Lower lobe of right lung (tissue), 2 donors: Measurements from ENCODE around the gene FSIP2. TPM values are rescaled to one million over a fixed set of nuclear protein-coding genes. Genes with fewer than 3 reads are reported as not detected.

Experiments used
- ATAC-seq, 2 donors: fragments of 200-7000 bp; cut with Tn5 transposase; one replicate each; pipeline ENCODE4 v1.9.1; 2020 to 2022; ENCODE audit warnings: mild to moderate bottlenecking in 2 of 2, moderate library complexity in 2 of 2
- DNase-seq: peaks from one replicate; pipeline ENCODE4 v3.0.0-alpha.2; 2020
- H3K27ac ChIP-seq: fragments of 200-600 bp; one replicate; pipeline ENCODE4 v1.8.0; 2022
- H3K27me3 ChIP-seq: fragments of 200-600 bp; one replicate; pipeline ENCODE4 v1.8.0; 2022; ENCODE audit warnings: low read depth
- H3K36me3 ChIP-seq: fragments of 200-600 bp; one replicate; pipeline ENCODE4 v1.8.0; 2022; ENCODE audit warnings: mild to moderate bottlenecking
- H3K4me1 ChIP-seq: fragments of 200-600 bp; one replicate; pipeline ENCODE4 v1.8.0; 2022
- H3K4me3 ChIP-seq: fragments of 200-600 bp; one replicate; pipeline ENCODE4 v1.8.0; 2022; ENCODE audit warnings: mild to moderate bottlenecking
- H3K9me3 ChIP-seq: fragments of 200-600 bp; one replicate; pipeline ENCODE4 v1.8.0; 2022
- CTCF ChIP-seq: fragments of 200-600 bp; IDR thresholded peaks from one replicate; pipeline ENCODE4 v1.8.0; 2022; ENCODE audit warnings: antibody characterized with exemption, mild to moderate bottlenecking
- intact Hi-C: fragments of 100-400 bp; cut with DNase I; formaldehyde crosslinking; loops from one replicate; pipeline ENCODE4 v1.11.0; 2022
- total RNA-seq: library from RNA; stranded (reverse); fragmentation: NEBNext Ultra II Directional; extraction: Animal tissue kit (Norgen Biotek cat#: 25700); gene quantifications from one replicate; pipeline ENCODE4 v1.2.1, GENCODE V29; 2021
- donor health status: DM: no; HTN: yes; CAD: no; lungs with severe emphysema.

Gene FSIP2
- total RNA-seq, 1 donor from 2014 or later = 0.27 TPM

GRCh38 chr2:185807351-185807750 is 68.7 kb downstream of the FSIP2 start:
- Histone ChIP-seq H3K4me3 (no peak overlapping the region), H3K9me3 (no peaks in the 10 kb centered on the region), H3K27me3 (no peaks in the 10 kb centered on the region), H3K4me1 (no peaks in the 10 kb centered on the region), H3K36me3 (no peaks in the 10 kb centered on the region), H3K27ac (no peak overlapping the region)
- no peak for TF ChIP-seq CTCF
- DNase-seq (no peak), ATAC-seq (no peak)
- intact Hi-C loops = no loop called here

- H3K27ac ChIP-seq = no peak overlapping the region
- ATAC-seq = no peak
- H3K9me3 ChIP-seq = no peaks in the 10 kb centered on the region
- no peak for DNase-seq
- no peaks in the 10 kb centered on the region for H3K4me1 ChIP-seq
- no peaks in the 10 kb centered on the region for H3K36me3 ChIP-seq
- H3K27me3 ChIP-seq = no peaks in the 10 kb centered on the region
- no peak overlapping the region for H3K4me3 ChIP-seq
- intact Hi-C loops = no loop called here
- no peak for TF ChIP-seq CTCF
Measured at GRCh38 chr2:185811580-185811979, 73.0 kb downstream of the FSIP2 start.

GRCh38 chr2:185813707-185814106 is 75.1 kb downstream of the FSIP2 start:
- H3K4me3 ChIP-seq = no peak overlapping the region
- no peaks in the 10 kb centered on the region for H3K4me1 ChIP-seq
- no peak for TF ChIP-seq CTCF
- ATAC-seq = no peak
- intact Hi-C loops = no loop called here
- no peaks in the 10 kb centered on the region for H3K36me3 ChIP-seq
- no peak for DNase-seq
- peaks cover 8% of the 10 kb centered on the region for H3K9me3 ChIP-seq
- H3K27me3 ChIP-seq = no peaks in the 10 kb centered on the region
- no peak overlapping the region for H3K27ac ChIP-seq

GRCh38 chr2:185817991-185818390 is 79.4 kb downstream of the FSIP2 start:
- no peaks in the 10 kb centered on the region for H3K4me1 ChIP-seq
- H3K9me3 ChIP-seq = peaks cover 8% of the 10 kb centered on the region
- DNase-seq (no peak), ATAC-seq (no peak)
- no peak overlapping the region for H3K27ac ChIP-seq
- TF ChIP-seq CTCF = no peak
- H3K27me3 ChIP-seq = no peaks in the 10 kb centered on the region
- H3K36me3 ChIP-seq = no peaks in the 10 kb centered on the region
- intact Hi-C loops = no loop called here
- no peak overlapping the region for H3K4me3 ChIP-seq

GRCh38 chr2:185821467-185821866 is 82.9 kb downstream of the FSIP2 start:
- DNase-seq = no peak
- Histone ChIP-seq H3K27me3 (no peaks in the 10 kb centered on the region), H3K27ac (no peak overlapping the region), H3K9me3 (peaks cover 8% of the 10 kb centered on the region), H3K36me3 (no peaks in the 10 kb centered on the region), H3K4me3 (no peak overlapping the region), H3K4me1 (no peaks in the 10 kb centered on the region)
- no peak for TF ChIP-seq CTCF
- no peak for ATAC-seq
- intact Hi-C loops = no loop called here

GRCh38 chr2:185823773-185824172 is 85.2 kb downstream of the FSIP2 start:
- Histone ChIP-seq H3K9me3 (no peaks in the 10 kb centered on the region), H3K4me3 (no peak overlapping the region), H3K36me3 (no peaks in the 10 kb centered on the region), H3K27me3 (no peaks in the 10 kb centered on the region), H3K4me1 (no peaks in the 10 kb centered on the region), H3K27ac (no peak overlapping the region)
- no peak for TF ChIP-seq CTCF
- intact Hi-C loops = no loop called here
- ATAC-seq (no peak), DNase-seq (no peak)
